Measurements from ENCODE around the gene MBP.
A peak's percentile ranks its signal among the peaks of the same experiment; 100 is the strongest.

MBP gene

GRCh38 chr18:77114415-77115191 is 18.0 kb downstream of the MBP start:
- no peaks in the 10 kb centered on the region for H3K27me3 Mint-ChIP-seq
- H3K9me3 Mint-ChIP-seq, result no peaks in the 10 kb centered on the region
- peaks cover 93% of the 10 kb centered on the region for H3K4me1 Mint-ChIP-seq
- peaks cover 48% of the 10 kb centered on the region for H3K36me3 Mint-ChIP-seq (ENCODE audit: insufficient read depth)
- peak overlapping the region; percentile 71 for H3K27ac Mint-ChIP-seq (ENCODE audit: low read depth)
- ATAC-seq (replicated peaks; ENCODE audit: extremely low read depth, poor library complexity, severe bottlenecking) (peak; percentile 45), DNase-seq (ENCODE audit: low spot score in 2 of 2) (no peak)
- H3K4me3 Mint-ChIP-seq, result peak overlapping the region; percentile 68

GRCh38 chr18:77114152-77114414 is 18.5 kb downstream of the MBP start:
- ATAC-seq (replicated peaks; ENCODE audit: extremely low read depth, poor library complexity, severe bottlenecking) (no peak), DNase-seq (ENCODE audit: low spot score in 2 of 2) (no peak)
- H3K36me3 Mint-ChIP-seq (ENCODE audit: insufficient read depth), result peaks cover 46% of the 10 kb centered on the region
- peaks cover 93% of the 10 kb centered on the region for H3K4me1 Mint-ChIP-seq
- no peak overlapping the region for H3K4me3 Mint-ChIP-seq
- H3K27ac Mint-ChIP-seq (ENCODE audit: low read depth), result peak overlapping the region; percentile 71
- no peaks in the 10 kb centered on the region for H3K9me3 Mint-ChIP-seq
- H3K27me3 Mint-ChIP-seq, result no peaks in the 10 kb centered on the region

GRCh38 chr18:77113361-77114151 is 19.0 kb downstream of the MBP start:
- no peaks in the 10 kb centered on the region for H3K27me3 Mint-ChIP-seq
- H3K9me3 Mint-ChIP-seq, result no peaks in the 10 kb centered on the region
- peak overlapping the region; percentile 48 for H3K4me3 Mint-ChIP-seq
- ATAC-seq (replicated peaks; ENCODE audit: extremely low read depth, poor library complexity, severe bottlenecking), result no peak
- peak overlapping the region; percentile 71 for H3K27ac Mint-ChIP-seq (ENCODE audit: low read depth)
- DNase-seq (ENCODE audit: low spot score in 2 of 2), result no peak
- peaks cover 41% of the 10 kb centered on the region for H3K36me3 Mint-ChIP-seq (ENCODE audit: insufficient read depth)
- H3K4me1 Mint-ChIP-seq, result peaks cover 92% of the 10 kb centered on the region

GRCh38 chr18:77112747-77113092 is 19.9 kb downstream of the MBP start:
- ATAC-seq (replicated peaks; ENCODE audit: extremely low read depth, poor library complexity, severe bottlenecking) (no peak), DNase-seq (ENCODE audit: low spot score in 2 of 2) (no peak)
- Mint-ChIP-seq H3K4me3 (peak overlapping the region; percentile 48), H3K27ac (ENCODE audit: low read depth) (peak overlapping the region; percentile 71), H3K9me3 (no peaks in the 10 kb centered on the region), H3K36me3 (ENCODE audit: insufficient read depth) (peaks cover 41% of the 10 kb centered on the region), H3K27me3 (no peaks in the 10 kb centered on the region), H3K4me1 (peaks cover 97% of the 10 kb centered on the region)

GRCh38 chr18:77111951-77112746 is 20.4 kb downstream of the MBP start:
- H3K4me3 Mint-ChIP-seq, result peak overlapping the region; percentile 55
- H3K36me3 Mint-ChIP-seq (ENCODE audit: insufficient read depth), result peaks cover 38% of the 10 kb centered on the region
- H3K4me1 Mint-ChIP-seq, result peaks cover 97% of the 10 kb centered on the region
- no peaks in the 10 kb centered on the region for H3K27me3 Mint-ChIP-seq
- no peak for ATAC-seq (replicated peaks; ENCODE audit: extremely low read depth, poor library complexity, severe bottlenecking)
- DNase-seq (ENCODE audit: low spot score in 2 of 2), result no peak
- peak overlapping the region; percentile 71 for H3K27ac Mint-ChIP-seq (ENCODE audit: low read depth)
- no peaks in the 10 kb centered on the region for H3K9me3 Mint-ChIP-seq

- Mint-ChIP-seq H3K4me1 (peaks cover 97% of the 10 kb centered on the region), H3K27me3 (no peaks in the 10 kb centered on the region), H3K27ac (ENCODE audit: low read depth) (peak overlapping the region; percentile 71), H3K4me3 (peak overlapping the region; percentile 55), H3K9me3 (no peaks in the 10 kb centered on the region), H3K36me3 (ENCODE audit: insufficient read depth) (peaks cover 33% of the 10 kb centered on the region)
- ATAC-seq (replicated peaks; ENCODE audit: extremely low read depth, poor library complexity, severe bottlenecking), result no peak
- no peak for DNase-seq (ENCODE audit: low spot score in 2 of 2)
Observed at GRCh38 chr18:77111449-77111848, 21.1 kb downstream of the MBP start.

GRCh38 chr18:77110936-77111335 is 21.6 kb downstream of the MBP start:
- no peaks in the 10 kb centered on the region for H3K27me3 Mint-ChIP-seq
- peak overlapping the region; percentile 71 for H3K27ac Mint-ChIP-seq (ENCODE audit: low read depth)
- peak overlapping the region; percentile 44 for H3K4me3 Mint-ChIP-seq
- ATAC-seq (replicated peaks; ENCODE audit: extremely low read depth, poor library complexity, severe bottlenecking) (no peak), DNase-seq (ENCODE audit: low spot score in 2 of 2) (no peak)
- H3K4me1 Mint-ChIP-seq, result peaks cover 97% of the 10 kb centered on the region
- H3K9me3 Mint-ChIP-seq, result no peaks in the 10 kb centered on the region
- H3K36me3 Mint-ChIP-seq (ENCODE audit: insufficient read depth), result peaks cover 38% of the 10 kb centered on the region

- no peak for ATAC-seq (replicated peaks; ENCODE audit: extremely low read depth, poor library complexity, severe bottlenecking)
- H3K27ac Mint-ChIP-seq (ENCODE audit: low read depth), result peak overlapping the region; percentile 71
- no peaks in the 10 kb centered on the region for H3K27me3 Mint-ChIP-seq
- no peak for DNase-seq (ENCODE audit: low spot score in 2 of 2)
- peaks cover 97% of the 10 kb centered on the region for H3K4me1 Mint-ChIP-seq
- H3K36me3 Mint-ChIP-seq (ENCODE audit: insufficient read depth), result peaks cover 44% of the 10 kb centered on the region
- H3K9me3 Mint-ChIP-seq, result no peaks in the 10 kb centered on the region
- no peak overlapping the region for H3K4me3 Mint-ChIP-seq
Observed at GRCh38 chr18:77110400-77110799, 22.2 kb downstream of the MBP start.

- Mint-ChIP-seq H3K4me1 (peaks cover 97% of the 10 kb centered on the region), H3K27ac (ENCODE audit: low read depth) (peak overlapping the region; percentile 71), H3K36me3 (ENCODE audit: insufficient read depth) (peaks cover 50% of the 10 kb centered on the region), H3K4me3 (no peak overlapping the region), H3K27me3 (no peaks in the 10 kb centered on the region), H3K9me3 (no peaks in the 10 kb centered on the region)
- DNase-seq (ENCODE audit: low spot score in 2 of 2) (no peak), ATAC-seq (replicated peaks; ENCODE audit: extremely low read depth, poor library complexity, severe bottlenecking) (no peak)
Observed at GRCh38 chr18:77109648-77110019, 22.9 kb downstream of the MBP start.

GRCh38 chr18:77108821-77109647 is 23.5 kb downstream of the MBP start:
- peaks cover 45% of the 10 kb centered on the region for H3K36me3 Mint-ChIP-seq (ENCODE audit: insufficient read depth)
- H3K4me1 Mint-ChIP-seq, result peaks cover 97% of the 10 kb centered on the region
- H3K9me3 Mint-ChIP-seq, result no peaks in the 10 kb centered on the region
- ATAC-seq (replicated peaks; ENCODE audit: extremely low read depth, poor library complexity, severe bottlenecking) (no peak), DNase-seq (ENCODE audit: low spot score in 2 of 2) (no peak)
- peak overlapping the region; percentile 65 for H3K27ac Mint-ChIP-seq (ENCODE audit: low read depth)
- peak overlapping the region; percentile 23 for H3K4me3 Mint-ChIP-seq
- no peaks in the 10 kb centered on the region for H3K27me3 Mint-ChIP-seq

GRCh38 chr18:77108001-77108692 is 24.4 kb downstream of the MBP start:
- H3K9me3 Mint-ChIP-seq, result no peaks in the 10 kb centered on the region
- peaks cover 97% of the 10 kb centered on the region for H3K4me1 Mint-ChIP-seq
- DNase-seq (ENCODE audit: low spot score in 2 of 2) (no peak), ATAC-seq (replicated peaks; ENCODE audit: extremely low read depth, poor library complexity, severe bottlenecking) (peak; percentile 46)
- H3K27me3 Mint-ChIP-seq, result no peaks in the 10 kb centered on the region
- peaks cover 44% of the 10 kb centered on the region for H3K36me3 Mint-ChIP-seq (ENCODE audit: insufficient read depth)
- H3K27ac Mint-ChIP-seq (ENCODE audit: low read depth), result peak overlapping the region; percentile 94
- peak overlapping the region; percentile 63 for H3K4me3 Mint-ChIP-seq

Data from central memory CD8-positive, alpha-beta T cell (primary cell).